Fibroblast of lung (primary cell): ENCODE results near the gene PSMD4. TPM values are rescaled to one million over a fixed set of nuclear protein-coding genes. Genes with fewer than 3 reads are reported as not detected.

Experiments used
- DNase-seq, 2 donors: peaks; one replicate each; pipeline versions ENCODE4 v3.0.0 to v3.0.0-alpha.2; 2010; ENCODE audit warnings: low read depth in 2 of 2
- H2AFZ ChIP-seq: 2 replicates; pipeline ENCODE4 v1.5.1; 2012; ENCODE audit warnings: low read length, control low read depth, inconsistent platforms
- H3K27ac ChIP-seq: 2 replicates; pipeline ENCODE4 v1.5.1; 2011; ENCODE audit warnings: low read length, control low read depth; ENCODE audit not compliant: insufficient read depth
- H3K27me3 ChIP-seq: 2 replicates; pipeline ENCODE4 v1.5.1; 2011; ENCODE audit warnings: mild to moderate bottlenecking, low read length; ENCODE audit not compliant: control insufficient read depth, insufficient read depth
- H3K36me3 ChIP-seq: 2 replicates; pipeline ENCODE4 v1.5.1; 2011; ENCODE audit warnings: low read length; ENCODE audit not compliant: control insufficient read depth, insufficient read depth
- H3K4me1 ChIP-seq: 2 replicates; pipeline ENCODE4 v1.5.1; 2011; ENCODE audit warnings: low read length; ENCODE audit not compliant: control insufficient read depth, insufficient read depth; ENCODE audit errors: extremely low read depth
- H3K4me2 ChIP-seq: 2 replicates; pipeline ENCODE4 v1.5.1; 2011; ENCODE audit warnings: low read length, control low read depth; ENCODE audit not compliant: insufficient read depth; ENCODE audit errors: extremely low read depth
- H3K4me3 ChIP-seq, 4 experiments: fragments of 200-600 bp in 1 of 4; sonication (generic) in 1 of 4; replicated peaks in 1 of 4; 2 replicates each; pipeline ENCODE4 v1.5.1; 2011 to 2016; ENCODE audit warnings: low read length in 4 of 4, low read depth in 3 of 4, mild to moderate bottlenecking in 3 of 4, control low read depth in 2 of 4, inconsistent platforms in 1 of 4, mixed read lengths in 1 of 4; ENCODE audit not compliant: insufficient read depth in 1 of 4; ENCODE audit errors: control extremely low read depth in 1 of 4
- H3K79me2 ChIP-seq: 2 replicates; pipeline ENCODE4 v1.5.1; 2012; ENCODE audit warnings: mild to moderate bottlenecking, low read length, inconsistent platforms; ENCODE audit not compliant: control insufficient read depth, insufficient read depth
- H3K9ac ChIP-seq: 2 replicates; pipeline ENCODE4 v1.5.1; 2011; ENCODE audit warnings: mild to moderate bottlenecking, low read length, control low read depth; ENCODE audit not compliant: insufficient read depth
- H3K9me3 ChIP-seq: 2 replicates; pipeline ENCODE4 v1.5.1; 2012; ENCODE audit warnings: low read depth, low read length; ENCODE audit not compliant: control insufficient read depth, insufficient read depth
- H4K20me1 ChIP-seq: 2 replicates; pipeline ENCODE4 v1.5.1; 2011; ENCODE audit warnings: low read length; ENCODE audit not compliant: control insufficient read depth, insufficient read depth; ENCODE audit errors: extremely low read depth
- CTCF ChIP-seq, 2 donors: IDR thresholded peaks in 1 of 2; conservative IDR thresholded peaks in 1 of 2; 1 replicate in 1 of 2; 2 replicates in 1 of 2; pipeline ENCODE4 v1.5.1; 2011 to 2012; ENCODE audit warnings: low read length in 2 of 2, control low read depth in 1 of 2, inconsistent platforms in 1 of 2, low read depth in 1 of 2, mild to moderate bottlenecking in 1 of 2
- EZH2 ChIP-seq: IDR thresholded peaks from 2 replicates; pipeline ENCODE4 v1.5.1; 2012; ENCODE audit warnings: low read length, control low read depth, mild to moderate bottlenecking; ENCODE audit errors: missing control alignments
- polyA plus RNA-seq, 2 donors: library from polyadenylated mRNA; depleted of rRNA in 1 of 2; stranded (reverse) in 1 of 2; unstranded in 1 of 2; fragments of >200 nt; gene quantifications; 2 replicates each; pipeline ENCODE4 v1.2.1, GENCODE V29; 2011 to 2012; ENCODE audit warnings: missing spikeins in 1 of 2
- total RNA-seq: library from RNA; depleted of rRNA; stranded (reverse); fragments of >200 nt; gene quantifications from 2 replicates; pipeline ENCODE4 v1.2.1, GENCODE V29; 2014

PSMD4 gene
- total and polyA plus RNA-seq, 2 donors (not counting 1 experiment from before 2014, with no cell fraction given) = 210 to 240 TPM

DNA sequence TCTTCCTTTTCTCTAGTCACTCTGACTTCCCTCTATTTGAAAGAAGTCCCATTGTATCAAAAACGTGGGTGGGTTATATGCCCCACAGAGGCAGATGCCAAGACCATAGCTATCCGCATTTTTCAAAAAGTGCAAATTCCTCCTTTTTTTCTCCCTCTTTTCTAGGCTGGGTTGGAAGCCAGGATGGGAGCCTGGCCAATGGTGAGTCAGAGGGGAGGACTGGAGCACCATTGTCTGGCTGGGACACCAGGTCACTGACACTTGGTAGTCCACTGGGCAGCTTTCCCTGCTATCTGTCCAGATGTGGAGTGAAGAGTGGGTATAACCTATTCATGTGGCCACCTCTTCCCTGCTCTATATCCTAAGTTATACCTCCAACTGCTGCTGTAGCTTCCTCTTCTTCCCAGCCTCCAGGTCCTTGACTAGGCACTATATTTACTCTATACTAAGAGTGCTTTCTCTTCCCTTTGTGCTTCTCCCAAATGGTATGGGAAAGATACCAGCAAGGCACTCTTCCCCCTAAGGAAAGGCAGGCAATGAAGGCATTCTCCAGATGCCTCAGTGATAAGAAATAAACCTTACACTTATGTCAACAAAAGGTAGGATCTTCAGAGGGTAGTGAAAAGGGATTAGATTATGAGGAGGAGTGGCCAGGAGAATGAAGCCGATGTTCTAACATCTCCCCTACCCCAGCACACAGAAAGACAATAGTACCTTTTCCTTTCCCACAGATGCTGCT lies 59.8 kb downstream of the PSMD4 start:
- peak overlapping the region; percentile 95 for H3K27ac ChIP-seq
- peak overlapping the region; percentile 59 for H3K4me2 ChIP-seq
- no peaks in the 10 kb centered on the region for H3K9me3 ChIP-seq
- H3K79me2 ChIP-seq = peaks cover 25% of the 10 kb centered on the region
- no peak overlapping the region for H3K9ac ChIP-seq
- H2AFZ ChIP-seq = no peak overlapping the region
- DNase-seq = peak; percentile 88 to 92
- H3K4me3 ChIP-seq = peak overlapping the region in 1 of 4 experiments; percentile 20
- peaks cover 49% of the 10 kb centered on the region for H3K4me1 ChIP-seq
- TF ChIP-seq CTCF (conservative IDR thresholded peaks at IDR 0.05 in 1 of 2, IDR thresholded peaks at IDR 0.05 in 1 of 2; ENCODE audit: low read depth in 1 of 2, low read length in 2 of 2) = no peak
- no peak for TF ChIP-seq EZH2
- H3K36me3 ChIP-seq = peaks cover 12% of the 10 kb centered on the region
- no peaks in the 10 kb centered on the region for H3K27me3 ChIP-seq
- no peaks in the 10 kb centered on the region for H4K20me1 ChIP-seq

GRCh38 chr1:151315565-151316235 lies 61.2 kb downstream of the PSMD4 start:
- no peak for TF ChIP-seq EZH2
- no peak for TF ChIP-seq CTCF (conservative IDR thresholded peaks at IDR 0.05 in 1 of 2, IDR thresholded peaks at IDR 0.05 in 1 of 2; ENCODE audit: low read depth in 1 of 2, low read length in 2 of 2)
- H3K36me3 ChIP-seq = peaks cover 14% of the 10 kb centered on the region
- peaks cover 35% of the 10 kb centered on the region for H3K4me1 ChIP-seq
- H3K27ac ChIP-seq = no peak overlapping the region
- no peak overlapping the region for H2AFZ ChIP-seq
- no peak overlapping the region for H3K4me3 ChIP-seq
- peaks cover 23% of the 10 kb centered on the region for H3K79me2 ChIP-seq
- DNase-seq = no peak
- H4K20me1 ChIP-seq = no peaks in the 10 kb centered on the region
- no peaks in the 10 kb centered on the region for H3K27me3 ChIP-seq
- H3K9ac ChIP-seq = no peak overlapping the region
- H3K4me2 ChIP-seq = no peak overlapping the region
- no peaks in the 10 kb centered on the region for H3K9me3 ChIP-seq

Other genes starting within 250 kb of the PSMD4 start
- 9.2 and 17.3 TPM in 2 replicates for gene MINDY1, start 247.8 kb upstream of the PSMD4 start, total RNA-seq
- gene MINDY1, start 247.8 kb upstream of the PSMD4 start, polyA plus RNA-seq = 10.1 and 11.7 TPM in 2 replicates
- 6.3 and 7.2 TPM in 2 replicates for gene PRUNE1, start 246.3 kb upstream of the PSMD4 start, total RNA-seq
- 11.8 and 16.6 TPM in 2 replicates for gene PRUNE1, start 246.3 kb upstream of the PSMD4 start, polyA plus RNA-seq
- gene BNIPL, start 218.1 kb upstream of the PSMD4 start, total RNA-seq = under 0.01 and 0.33 TPM in 2 replicates
- 0.07 and 0.10 TPM in 2 replicates for gene BNIPL, start 218.1 kb upstream of the PSMD4 start, polyA plus RNA-seq
- 2.8 and 3.5 TPM in 2 replicates for gene C1orf56, start 207.0 kb upstream of the PSMD4 start, total RNA-seq
- 1.4 and 1.5 TPM in 2 replicates for gene C1orf56, start 207.0 kb upstream of the PSMD4 start, polyA plus RNA-seq
- gene CDC42SE1, start 195.1 kb upstream of the PSMD4 start, total RNA-seq = 29.8 and 36.5 TPM in 2 replicates
- 49.9 and 55.0 TPM in 2 replicates for gene CDC42SE1, start 195.1 kb upstream of the PSMD4 start, polyA plus RNA-seq
- gene MLLT11, start 194.3 kb upstream of the PSMD4 start, total RNA-seq = 0.77 and 2.8 TPM in 2 replicates
- gene MLLT11, start 194.3 kb upstream of the PSMD4 start, polyA plus RNA-seq = 7.2 and 10.4 TPM in 2 replicates
- gene GABPB2, start 184.0 kb upstream of the PSMD4 start, total RNA-seq = 12.8 and 13.9 TPM in 2 replicates
- 13.0 and 14.9 TPM in 2 replicates for gene GABPB2, start 184.0 kb upstream of the PSMD4 start, polyA plus RNA-seq
- gene SEMA6C, start 108.1 kb upstream of the PSMD4 start, total RNA-seq = 0.51 and 0.99 TPM in 2 replicates
- gene SEMA6C, start 108.1 kb upstream of the PSMD4 start, polyA plus RNA-seq = 0.76 and 0.94 TPM in 2 replicates
- not detected in 2 replicates for gene TNFAIP8L2, start 98.1 kb upstream of the PSMD4 start, total RNA-seq
- not detected in 2 replicates for gene TNFAIP8L2, start 98.1 kb upstream of the PSMD4 start, polyA plus RNA-seq
- 8.2 and 9.7 TPM in 2 replicates for gene LYSMD1, start 88.8 kb upstream of the PSMD4 start, total RNA-seq
- 3.6 and 4.6 TPM in 2 replicates for gene LYSMD1, start 88.8 kb upstream of the PSMD4 start, polyA plus RNA-seq
- 26.5 and 29.2 TPM in 2 replicates for gene SCNM1, start 88.6 kb upstream of the PSMD4 start, total RNA-seq
- 29.7 and 32.7 TPM in 2 replicates for gene SCNM1, start 88.6 kb upstream of the PSMD4 start, polyA plus RNA-seq
- not detected in 2 replicates for gene TMOD4, start 78.8 kb upstream of the PSMD4 start, total RNA-seq
- 0.41 and 0.53 TPM in 2 replicates for gene TMOD4, start 78.8 kb upstream of the PSMD4 start, polyA plus RNA-seq
- 42.9 and 47.5 TPM in 2 replicates for gene VPS72, start 64.5 kb upstream of the PSMD4 start, total RNA-seq
- gene VPS72, start 64.5 kb upstream of the PSMD4 start, polyA plus RNA-seq = 43.8 and 57.8 TPM in 2 replicates
- gene PIP5K1A, start 56.2 kb upstream of the PSMD4 start, total RNA-seq = 61.4 and 80.9 TPM in 2 replicates
- 108 and 118 TPM in 2 replicates for gene PIP5K1A, start 56.2 kb upstream of the PSMD4 start, polyA plus RNA-seq
- gene ZNF687, start 27.6 kb downstream of the PSMD4 start, total RNA-seq = 8.2 and 11.7 TPM in 2 replicates
- gene ZNF687, start 27.6 kb downstream of the PSMD4 start, polyA plus RNA-seq = 7.2 and 7.6 TPM in 2 replicates
- 42.1 and 65.7 TPM in 2 replicates for gene PI4KB, start 72.7 kb downstream of the PSMD4 start, total RNA-seq
- gene PI4KB, start 72.7 kb downstream of the PSMD4 start, polyA plus RNA-seq = 75.4 and 92.9 TPM in 2 replicates
- gene RFX5, start 92.5 kb downstream of the PSMD4 start, total RNA-seq = 21.6 and 35.5 TPM in 2 replicates
- gene RFX5, start 92.5 kb downstream of the PSMD4 start, polyA plus RNA-seq = 18.4 and 20.1 TPM in 2 replicates
- 59.6 and 65.9 TPM in 2 replicates for gene SELENBP1, start 118.0 kb downstream of the PSMD4 start, total RNA-seq
- gene SELENBP1, start 118.0 kb downstream of the PSMD4 start, polyA plus RNA-seq = 60.6 and 85.4 TPM in 2 replicates
- gene PSMB4, start 144.8 kb downstream of the PSMD4 start, total RNA-seq = 335 and 339 TPM in 2 replicates
- gene PSMB4, start 144.8 kb downstream of the PSMD4 start, polyA plus RNA-seq = 370 and 426 TPM in 2 replicates
- 12.3 and 21.6 TPM in 2 replicates for gene POGZ, start 204.8 kb downstream of the PSMD4 start, total RNA-seq
- 24.7 and 27.6 TPM in 2 replicates for gene POGZ, start 204.8 kb downstream of the PSMD4 start, polyA plus RNA-seq